GM21528 (cell line): ENCODE data around the gene FAAP20.

ENCODE experiments used
- ATAC-seq: cut with Tn5 transposase; IDR thresholded peaks from one replicate; pipeline ENCODE4 v1.9.1; 2021; ENCODE audit warnings: mild to moderate bottlenecking, moderate library complexity; ENCODE audit not compliant: unreplicated experiment, low FRiP score

Gene FAAP20

DNA sequence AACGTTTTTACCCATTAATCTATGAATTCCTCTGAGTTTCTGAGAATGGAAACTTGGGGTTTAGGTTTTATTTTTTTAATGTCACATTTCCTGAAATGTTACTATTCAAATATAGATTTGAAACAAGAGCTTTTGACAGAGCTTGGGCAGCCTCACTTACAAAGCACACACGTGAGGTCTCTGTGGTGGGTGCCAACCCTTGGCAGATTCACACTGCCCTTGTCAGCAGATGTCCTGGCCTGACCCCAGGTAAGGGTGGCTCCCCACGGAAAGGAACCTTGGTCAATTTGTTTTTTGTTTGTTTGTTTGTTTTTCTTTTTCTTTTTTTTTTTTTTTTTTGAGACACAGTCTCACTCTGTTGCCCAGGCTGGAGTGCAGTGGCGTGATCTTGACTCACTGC, 53.5 kb downstream of the FAAP20 start:
- ATAC-seq = no peak
